Measurements from ENCODE around the gene PDE6B.
"Not testable (repeated sequence)": the region's sequence is repeated elsewhere in the genome, so short reads cannot be mapped to it uniquely, and the experiment has no call there.

PDE6B gene

DNA sequence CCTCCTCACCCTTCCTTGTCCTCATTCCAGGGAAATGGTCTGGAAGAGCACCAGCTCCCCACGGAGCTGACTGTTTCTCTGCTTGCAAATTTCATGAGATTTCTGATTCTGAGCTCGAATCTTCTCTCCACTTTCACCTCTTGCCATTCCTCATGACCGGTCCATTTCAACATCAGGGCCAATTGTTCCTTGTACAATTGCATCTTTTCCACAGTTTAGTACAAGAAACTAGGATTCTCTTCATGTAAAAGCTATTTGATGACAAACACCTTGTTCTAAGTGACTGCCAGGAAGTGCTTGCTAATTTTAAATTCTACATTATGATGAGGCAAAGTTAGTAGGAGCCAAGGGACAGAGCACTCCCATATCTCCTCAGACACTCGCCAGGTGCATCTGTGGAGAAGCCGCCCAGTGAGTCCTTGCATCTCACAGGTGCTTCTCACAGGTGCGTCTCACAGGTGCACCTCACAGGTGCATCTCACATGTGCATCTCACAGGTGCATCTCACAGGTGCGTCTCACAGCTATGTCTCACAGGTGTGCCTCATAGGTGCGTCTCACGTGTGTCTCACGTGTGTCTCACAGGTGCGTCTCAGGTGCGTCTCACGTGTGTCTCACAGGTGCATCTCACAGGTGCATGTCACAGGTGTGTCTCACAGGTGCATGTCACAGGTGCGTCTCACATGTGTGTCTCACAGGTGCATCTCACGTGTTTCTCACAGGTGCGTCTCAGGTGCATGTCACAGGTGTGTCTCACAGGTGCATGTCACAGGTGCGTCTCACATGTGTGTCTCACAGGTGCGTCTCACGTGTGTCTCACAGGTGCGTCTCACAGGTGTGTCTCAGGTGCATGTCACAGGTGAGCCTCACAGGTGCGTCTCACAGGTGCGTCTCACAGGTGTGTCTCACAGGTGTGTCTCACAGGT, 3.0 kb upstream of the PDE6B start:
- DNase-seq (ENCODE audit: low spot score), result no peak

DNA sequence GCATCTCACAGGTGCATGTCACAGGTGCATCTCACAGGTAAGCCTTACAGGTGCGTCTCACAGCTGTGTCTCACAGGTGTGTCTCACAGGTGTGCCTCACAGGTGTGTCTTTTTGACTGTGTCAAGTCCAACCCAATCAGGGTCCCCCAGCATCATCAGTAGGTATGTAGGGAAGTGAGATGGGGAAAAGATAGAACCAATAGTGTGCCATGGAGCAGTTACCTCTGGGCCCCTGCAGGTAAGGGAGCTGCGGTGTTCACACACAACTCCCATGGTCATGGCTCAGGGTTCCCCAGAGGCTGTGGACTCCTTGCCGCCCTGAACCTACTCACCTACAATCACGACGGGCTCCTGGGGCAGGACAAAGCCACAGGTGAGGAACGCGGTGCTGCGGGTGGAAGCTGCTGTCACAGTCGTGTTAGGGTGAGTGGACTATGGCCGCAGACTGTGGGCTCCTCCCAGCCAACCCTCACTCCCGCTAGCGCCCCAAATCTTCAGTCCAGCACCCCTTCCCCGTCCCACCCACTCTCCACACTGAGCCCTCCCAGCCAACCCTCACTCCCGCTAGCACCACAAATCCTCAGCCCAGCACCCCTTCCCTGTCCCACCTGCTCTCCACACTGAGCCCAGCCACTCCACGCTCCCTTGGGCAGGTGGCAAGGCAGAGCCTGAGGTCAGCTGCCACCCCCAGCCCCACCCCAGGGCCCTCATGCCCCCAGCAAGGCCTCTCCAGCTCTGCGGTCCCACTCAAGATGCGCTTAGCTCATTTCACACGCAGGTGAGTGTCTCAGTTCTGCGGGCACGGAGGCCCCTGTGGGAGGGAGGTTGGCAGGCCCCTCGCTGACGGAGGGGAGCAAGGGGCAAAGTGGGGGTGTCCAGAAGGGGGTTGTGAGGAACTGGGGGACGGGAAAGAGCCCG, 2.1 kb upstream of the PDE6B start:
- no peak for DNase-seq (ENCODE audit: low spot score)

DNA sequence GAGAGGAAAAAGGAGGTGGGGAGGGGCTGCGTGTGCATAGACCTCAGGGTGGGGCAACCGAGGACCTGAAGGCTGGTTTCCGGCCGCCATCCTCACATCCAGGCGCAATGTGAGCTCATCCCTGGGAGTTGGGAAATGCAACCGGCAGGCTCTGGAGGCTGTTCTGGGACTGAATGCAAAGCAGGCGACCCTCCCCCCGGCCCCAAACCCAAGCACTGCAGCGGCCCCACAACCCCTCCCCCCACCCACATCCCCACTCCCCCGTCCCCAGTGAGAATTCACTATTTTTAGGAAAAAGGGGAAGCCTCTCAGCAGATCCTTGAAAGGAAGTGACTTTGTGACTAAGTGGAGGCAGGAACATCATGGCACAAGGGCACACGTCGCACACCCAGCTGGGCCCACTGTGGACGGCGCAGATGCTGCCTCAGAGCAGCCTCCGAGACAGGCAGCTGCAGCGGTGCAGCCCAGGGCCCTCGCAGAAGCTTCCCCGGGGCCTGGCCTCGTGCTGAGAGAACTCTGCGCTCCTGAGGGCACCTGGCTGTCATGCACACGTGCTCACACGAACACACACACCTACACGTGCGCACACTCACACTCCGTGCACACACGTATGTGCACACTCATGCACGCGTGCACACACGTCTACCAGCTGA, 1.3 kb upstream of the PDE6B start:
- DNase-seq (ENCODE audit: low spot score), result no peak

DNA sequence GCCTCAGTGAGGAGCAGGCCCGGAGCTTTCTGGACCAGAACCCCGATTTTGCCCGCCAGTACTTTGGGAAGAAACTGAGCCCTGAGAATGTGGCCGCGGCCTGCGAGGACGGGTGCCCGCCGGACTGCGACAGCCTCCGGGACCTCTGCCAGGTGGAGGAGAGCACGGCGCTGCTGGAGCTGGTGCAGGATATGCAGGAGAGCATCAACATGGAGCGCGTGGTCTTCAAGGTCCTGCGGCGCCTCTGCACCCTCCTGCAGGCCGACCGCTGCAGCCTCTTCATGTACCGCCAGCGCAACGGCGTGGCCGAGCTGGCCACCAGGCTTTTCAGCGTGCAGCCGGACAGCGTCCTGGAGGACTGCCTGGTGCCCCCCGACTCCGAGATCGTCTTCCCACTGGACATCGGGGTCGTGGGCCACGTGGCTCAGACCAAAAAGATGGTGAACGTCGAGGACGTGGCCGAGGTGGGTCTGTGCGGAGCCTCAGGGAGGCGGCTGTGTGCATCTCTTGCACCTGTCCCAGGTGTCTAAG, 323 bp downstream of the PDE6B start:
- no peak for DNase-seq (ENCODE audit: low spot score)

DNA sequence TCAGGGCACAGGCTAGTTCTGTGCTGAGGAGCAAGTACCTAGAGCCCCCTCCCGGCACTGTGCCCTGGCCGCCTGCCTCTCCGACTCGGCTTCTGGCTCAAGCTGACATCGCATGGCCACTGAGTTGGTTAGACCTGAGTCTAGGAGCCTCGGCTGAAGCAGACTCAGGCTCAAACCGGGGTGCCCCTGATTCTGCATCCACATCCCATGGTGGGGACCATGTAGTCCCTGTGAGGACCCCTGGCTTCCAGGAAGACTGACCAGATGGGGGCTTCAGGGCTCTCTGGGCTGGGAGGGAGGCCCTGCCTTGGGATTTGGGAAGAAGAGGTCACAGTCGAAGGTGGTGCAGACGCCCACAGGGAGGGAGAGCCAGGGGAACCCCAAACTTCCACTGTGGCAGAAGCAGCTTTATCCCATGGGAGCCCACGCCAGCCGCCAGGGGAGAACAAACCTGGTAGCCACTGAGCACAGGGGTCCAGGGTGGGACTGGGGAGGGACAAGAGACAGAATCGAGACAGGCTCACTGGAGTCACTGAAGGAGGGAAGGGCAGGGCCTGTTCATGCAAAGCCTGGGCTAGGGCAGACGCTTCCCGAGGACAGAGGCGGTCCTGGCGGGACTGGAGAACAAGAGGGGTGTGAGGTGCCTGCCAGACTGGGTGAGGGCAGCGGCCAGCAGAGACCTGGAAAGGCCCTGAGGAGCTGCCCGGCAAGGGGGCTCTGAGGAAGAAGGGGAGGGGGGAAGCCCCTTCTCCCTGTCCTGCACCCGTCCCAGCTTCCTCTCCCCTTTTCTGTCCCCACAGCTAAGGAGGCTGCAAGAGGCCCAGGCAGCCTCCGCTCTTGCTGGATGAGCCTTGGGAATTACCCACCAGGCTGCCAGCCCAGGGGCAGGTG, 1.1 kb downstream of the PDE6B start:
- no peak for DNase-seq (ENCODE audit: low spot score)

DNA sequence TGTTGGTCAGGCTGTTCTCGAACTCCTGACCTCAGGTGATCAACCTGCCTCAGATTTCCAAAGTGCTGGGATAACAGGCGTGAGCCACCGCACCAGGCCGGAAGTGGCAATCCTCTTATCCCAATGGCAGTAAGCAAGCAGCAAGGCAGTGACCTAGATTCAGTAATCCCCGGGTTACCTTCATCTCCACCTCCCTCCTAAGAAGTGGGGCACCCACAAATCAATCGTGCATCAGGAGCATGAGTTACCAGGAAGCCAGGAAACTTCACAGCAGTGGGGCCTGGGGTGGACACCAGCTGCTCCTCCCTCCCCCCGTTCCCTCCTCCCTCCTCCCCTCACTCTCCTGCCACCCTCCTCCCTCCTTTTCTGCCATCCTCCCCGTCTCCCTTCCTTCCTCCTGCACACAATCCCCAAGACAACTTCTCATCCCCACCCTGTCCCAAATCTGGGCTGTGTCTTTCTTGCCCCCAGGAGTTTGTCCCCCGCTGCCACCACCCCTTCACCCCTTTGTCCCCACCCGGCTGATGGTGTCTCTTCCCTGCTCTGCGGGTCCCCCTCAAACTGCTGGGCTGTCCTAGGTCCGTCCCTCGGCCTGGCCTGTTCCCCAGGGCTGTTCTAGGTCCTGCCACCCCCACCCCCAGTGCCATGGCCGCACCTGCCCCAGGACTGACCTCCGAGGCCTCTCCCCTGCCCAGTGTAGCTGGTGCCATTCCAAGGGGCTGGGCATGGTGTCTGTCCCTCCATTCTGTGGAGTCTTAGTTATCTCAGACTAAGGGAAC, 2.2 kb downstream of the PDE6B start:
- DNase-seq (ENCODE audit: low spot score), result no peak

DNA sequence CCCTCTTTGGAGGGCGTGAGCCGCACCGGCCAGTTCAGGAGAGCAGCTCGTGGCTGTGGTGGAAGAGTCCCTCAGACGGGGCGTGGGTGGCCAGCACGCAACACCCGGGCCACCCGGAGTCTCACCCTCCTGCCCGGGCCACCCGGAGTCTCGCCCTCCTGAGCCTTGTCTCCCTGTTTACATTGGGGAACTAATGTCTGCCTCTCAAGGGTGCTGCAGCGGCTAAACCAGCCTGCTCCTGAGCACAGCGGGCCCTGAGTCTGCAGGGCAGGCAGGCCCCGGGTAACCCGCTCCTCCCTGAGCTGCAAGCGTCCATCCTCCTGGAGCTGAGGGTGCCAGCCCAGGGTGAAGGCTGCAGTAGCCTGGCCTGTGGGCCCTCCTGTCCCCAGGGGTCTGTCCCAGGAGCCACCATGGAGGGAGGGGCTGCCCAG, 3.0 kb downstream of the PDE6B start:
- no peak for DNase-seq (ENCODE audit: low spot score)

DNA sequence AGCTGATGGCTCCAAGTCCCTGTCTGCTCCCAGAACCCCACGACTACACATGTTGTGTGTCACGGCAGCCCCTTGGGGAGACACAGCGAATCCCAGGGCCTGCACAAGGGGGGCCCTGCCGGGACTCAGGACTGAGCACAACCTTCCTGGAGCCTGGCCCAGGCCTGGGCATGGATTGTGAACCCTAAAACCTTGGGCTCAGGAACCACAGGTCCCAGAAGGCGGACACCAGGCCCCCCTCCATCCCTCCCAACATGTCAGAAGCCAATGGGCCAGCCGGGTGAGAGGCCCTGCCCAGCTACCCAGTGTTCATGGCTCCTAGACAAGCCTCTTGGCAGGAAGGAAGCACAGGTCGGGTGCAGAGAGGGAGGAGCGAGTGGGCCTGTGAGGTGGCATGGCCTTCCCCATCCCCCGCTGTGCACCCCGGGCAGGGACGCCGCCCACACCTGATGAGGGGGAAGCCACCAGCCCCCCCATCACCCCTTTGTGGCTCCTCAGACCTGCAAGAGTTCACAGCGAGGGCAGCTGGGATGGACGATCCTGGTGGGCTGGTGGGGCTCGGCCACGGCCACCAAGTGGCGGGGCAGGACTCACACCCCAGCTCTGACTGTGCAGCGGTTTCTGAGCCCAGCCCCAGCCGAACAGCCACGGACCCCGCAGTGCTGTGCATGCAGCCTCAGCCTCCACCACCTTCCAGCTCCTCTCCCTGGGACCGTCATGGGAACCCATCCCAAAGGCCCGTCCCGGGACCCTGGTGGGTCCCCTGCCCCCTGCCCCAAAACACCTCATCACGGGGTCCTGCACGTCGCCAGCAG, 3.7 kb downstream of the PDE6B start:
- no peak for DNase-seq (ENCODE audit: low spot score)

DNA sequence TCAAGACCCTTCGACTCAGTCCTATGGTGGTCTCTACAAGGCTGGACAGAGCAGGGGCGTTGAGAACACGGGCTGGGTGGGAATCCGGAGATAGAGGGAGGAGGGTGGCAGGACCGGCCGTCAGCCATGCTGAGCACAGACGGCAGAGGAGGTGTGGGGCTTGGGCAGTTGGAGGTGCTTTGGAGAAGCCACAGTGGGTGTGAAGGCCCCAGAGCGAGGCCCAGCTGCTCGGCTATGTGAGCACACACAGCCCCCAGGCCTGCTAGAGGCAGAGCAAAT, 4.2 kb downstream of the PDE6B start:
- no peak for DNase-seq (ENCODE audit: low spot score)

DNA sequence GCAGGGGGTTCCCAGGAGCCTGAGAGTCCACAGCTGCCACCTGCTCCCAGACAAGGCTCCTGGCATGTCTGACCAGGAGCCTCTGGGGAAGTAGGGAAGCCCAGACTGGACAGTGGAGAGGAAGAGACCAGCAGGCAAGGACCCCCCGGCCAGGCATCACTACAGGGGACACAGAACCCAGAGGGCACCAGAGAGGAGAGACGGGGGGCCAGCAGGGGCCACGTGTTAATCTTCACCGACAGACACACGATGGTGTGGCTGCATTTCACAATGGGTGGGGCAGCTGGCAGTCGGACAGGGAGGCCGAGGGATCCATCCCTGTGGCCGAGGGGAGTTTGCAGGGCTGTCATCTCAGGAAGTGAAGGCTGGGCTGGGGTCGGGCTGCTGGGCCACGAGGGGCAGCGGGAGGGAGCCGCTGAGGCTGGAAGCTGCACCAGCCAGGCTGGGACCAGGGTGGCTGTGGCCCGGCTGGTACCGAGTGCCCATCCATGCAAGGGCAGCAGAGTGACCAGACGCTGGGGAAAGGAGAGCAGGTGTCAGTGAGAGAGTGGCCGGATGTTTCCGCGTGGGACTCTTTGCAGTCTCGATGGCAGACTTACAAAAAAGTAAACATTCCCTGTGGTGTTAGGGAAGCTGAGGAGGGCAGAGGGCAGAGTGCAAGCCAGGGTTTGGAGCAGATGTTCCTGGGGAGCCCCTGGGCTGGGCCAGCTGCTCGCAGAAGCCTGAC, 4.7 kb downstream of the PDE6B start:
- DNase-seq (ENCODE audit: low spot score), result no peak

DNA sequence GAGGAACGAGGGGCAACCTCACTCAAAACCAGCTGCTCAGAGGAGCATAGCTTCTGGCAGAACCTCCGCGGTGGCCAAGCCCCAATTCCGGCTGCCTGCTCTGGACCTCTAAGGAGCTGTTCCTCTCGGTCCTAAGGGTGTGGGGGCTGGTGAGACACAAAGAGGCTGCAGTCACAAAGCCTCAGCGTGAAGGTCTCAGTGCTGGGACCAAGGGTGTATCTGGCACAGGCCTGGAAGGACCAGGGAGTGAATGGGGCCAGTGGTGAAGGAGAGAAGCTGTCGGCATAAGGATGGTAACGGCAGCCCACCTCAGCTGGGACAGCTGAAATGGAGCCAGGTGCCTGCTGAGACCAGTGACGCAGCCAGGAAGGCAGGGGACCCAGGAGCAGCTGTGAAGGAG, 5.3 kb downstream of the PDE6B start:
- DNase-seq (ENCODE audit: low spot score), result no peak

DNA sequence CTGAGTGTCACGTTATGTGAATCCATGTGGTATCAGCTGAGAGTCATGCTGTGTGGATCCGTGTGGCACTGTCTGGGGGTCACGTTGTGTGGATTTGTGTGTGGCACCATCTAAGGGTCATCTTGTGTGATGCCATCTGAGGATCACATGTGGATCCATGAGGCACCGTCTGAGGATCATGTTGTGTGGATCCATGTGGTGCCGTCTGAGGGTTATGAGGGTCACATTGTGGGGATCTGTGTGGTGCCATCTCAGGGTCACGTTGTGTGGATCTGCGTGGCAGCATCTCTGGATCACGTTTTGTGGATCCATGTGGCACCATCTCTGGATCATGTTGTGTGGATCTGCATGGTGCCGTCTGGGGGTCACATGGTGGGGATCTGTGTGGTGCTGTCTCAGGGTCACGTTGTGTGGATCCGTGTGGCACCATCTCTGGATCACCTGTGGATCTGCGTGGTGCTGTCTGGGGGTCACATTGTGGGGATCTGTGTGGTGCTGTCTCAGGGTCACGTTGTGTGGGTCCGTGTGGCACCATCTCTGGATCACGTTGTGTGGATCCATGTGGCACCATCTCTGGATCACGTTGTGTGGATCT, 6.9 kb downstream of the PDE6B start:
- DNase-seq (ENCODE audit: low spot score), result no peak

DNA sequence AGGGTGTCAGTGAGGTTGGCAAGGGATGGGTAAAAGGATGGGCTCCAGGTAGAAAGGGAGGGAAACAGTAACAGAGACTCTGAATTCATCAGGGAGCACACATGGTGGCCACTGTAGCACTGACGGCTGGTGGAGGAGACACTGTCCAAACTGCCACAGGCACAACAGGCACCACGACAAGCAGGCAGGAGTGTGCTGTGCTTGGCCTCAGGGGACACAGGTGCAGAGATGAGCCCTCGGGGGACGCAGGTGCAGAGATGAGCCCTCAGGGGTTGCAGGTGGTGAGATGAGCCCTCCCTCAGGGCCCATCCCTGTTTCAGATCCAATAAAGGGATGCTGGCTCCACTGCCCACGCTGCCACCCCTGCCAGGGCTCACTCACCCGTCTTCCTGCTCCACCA, 7.6 kb downstream of the PDE6B start:
- no peak for DNase-seq (ENCODE audit: low spot score)

DNA sequence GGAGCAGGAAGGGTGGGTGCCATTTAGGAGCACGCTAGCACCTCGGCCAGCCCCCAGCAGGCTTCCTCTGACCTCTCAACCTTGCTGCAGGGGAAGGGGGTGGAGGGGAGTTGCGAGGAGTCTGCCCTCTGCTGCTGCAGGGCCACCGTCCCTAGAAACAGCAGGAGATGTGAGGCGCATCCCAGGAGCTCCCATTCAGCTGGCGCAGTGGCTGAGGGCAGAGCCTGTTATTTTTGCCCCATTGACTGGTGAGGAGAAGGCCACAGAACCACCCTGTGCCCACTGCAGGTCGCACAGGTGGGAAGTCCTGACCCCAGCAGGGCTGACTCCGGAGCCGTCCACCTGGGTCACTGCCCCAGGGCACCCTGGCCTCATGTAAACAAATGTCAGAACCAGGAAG, 8.0 kb downstream of the PDE6B start:
- DNase-seq (ENCODE audit: low spot score), result no peak

DNA sequence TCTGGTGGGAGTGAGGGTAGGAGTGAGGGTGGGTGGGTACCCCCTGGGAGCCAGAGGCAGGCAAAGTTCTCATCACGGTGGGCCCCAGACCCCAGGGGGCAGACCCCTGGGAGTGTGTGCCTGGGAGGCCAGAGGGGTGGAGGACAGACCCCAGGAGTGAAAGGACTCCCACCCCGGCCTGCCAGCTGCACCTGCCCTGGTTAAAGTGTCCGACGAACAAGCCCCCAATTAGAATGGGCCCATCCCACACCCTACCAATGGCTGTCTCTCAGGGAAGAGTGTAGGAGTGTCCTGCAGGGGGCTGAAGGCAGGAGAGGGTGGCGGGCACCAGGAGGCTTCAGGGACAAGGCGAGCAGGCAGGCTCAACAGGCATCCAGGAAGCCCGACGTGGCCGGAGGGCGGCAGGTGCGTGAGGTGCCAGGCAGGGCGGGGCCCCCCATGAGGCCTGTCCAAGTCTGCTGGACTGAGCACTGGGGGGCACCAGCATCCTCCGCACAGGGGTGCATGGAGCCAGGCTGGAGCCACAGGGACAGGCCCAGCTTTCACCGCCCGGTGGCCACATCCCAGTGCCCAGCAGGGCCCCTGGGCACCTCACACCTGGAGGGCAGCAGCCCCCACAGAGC, 8.7 kb downstream of the PDE6B start:
- no peak for DNase-seq (ENCODE audit: low spot score)

DNA sequence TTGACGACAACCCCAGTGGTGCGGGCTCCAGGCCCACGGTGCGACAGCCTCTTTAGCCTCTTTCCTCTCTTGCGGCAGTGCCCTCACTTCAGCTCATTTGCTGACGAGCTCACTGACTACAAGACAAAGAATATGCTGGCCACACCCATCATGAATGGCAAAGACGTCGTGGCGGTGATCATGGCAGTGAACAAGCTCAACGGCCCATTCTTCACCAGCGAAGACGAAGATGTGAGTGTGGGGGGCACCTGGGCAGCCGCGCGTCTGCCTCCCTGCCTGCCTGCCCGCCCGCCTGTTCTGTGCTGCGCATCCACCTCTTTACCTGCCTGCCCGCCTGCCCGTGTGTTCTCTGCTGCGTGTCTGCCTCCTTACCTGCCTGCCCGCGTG, 9.2 kb downstream of the PDE6B start:
- no peak for DNase-seq (ENCODE audit: low spot score)

DNA sequence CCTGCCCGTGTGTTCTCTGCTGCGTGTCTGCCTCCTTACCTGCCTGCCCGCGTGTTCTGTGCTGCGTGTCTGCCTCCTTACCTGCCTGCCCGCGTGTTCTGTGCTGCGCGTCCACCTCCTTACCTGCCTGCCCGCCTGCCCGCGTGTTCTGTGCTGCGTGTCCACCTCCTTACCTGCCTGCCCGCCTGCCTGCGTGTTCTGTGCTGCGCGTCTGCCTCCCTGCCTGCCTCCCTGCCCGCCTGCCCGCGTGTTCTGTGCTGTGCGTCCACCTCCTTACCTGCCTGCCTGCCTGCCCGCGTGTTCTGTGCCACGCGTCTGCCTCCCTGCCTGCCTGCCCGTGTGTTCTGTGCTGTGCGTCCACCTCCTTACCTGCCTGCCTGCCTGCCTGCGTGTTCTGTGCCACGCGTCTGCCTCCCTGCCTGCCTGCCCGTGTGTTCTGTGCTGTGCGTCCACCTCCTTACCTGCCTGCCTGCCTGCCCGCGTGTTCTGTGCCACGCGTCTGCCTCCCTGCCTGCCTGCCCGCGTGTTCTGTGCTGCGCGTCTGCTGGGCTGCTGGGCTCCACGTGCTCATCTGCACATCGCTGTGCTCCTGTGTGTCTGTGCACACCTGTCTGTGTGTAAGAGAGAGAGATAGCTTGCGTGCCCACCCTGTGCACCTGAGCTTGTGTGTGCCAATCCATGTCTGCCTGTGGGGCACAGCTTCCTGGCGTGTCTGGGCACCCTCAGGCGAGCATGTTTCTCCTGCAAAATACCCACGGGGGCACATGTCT, 9.9 kb downstream of the PDE6B start:
- not testable (repeated sequence) for DNase-seq (ENCODE audit: low spot score)
